ENCODE data around the gene CLCN2.

The CLCN2 gene

DNA sequence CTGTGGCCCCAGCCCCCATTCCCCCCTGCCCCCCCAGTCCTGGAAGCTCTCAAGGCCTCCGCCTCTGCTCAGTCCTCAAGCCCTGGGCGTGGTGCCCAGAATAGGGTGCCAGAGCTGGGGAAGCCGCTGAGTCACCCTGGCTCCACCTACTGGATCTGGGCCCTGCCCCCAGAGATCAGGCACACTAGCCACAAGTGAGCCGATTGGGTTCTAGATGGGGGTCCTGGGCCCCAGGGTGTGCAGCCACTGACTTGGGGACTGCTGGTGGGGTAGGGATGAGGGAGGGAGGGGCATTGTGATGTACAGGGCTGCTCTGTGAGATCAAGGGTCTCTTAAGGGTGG is 41.3 kb downstream of the CLCN2 start:
- TF ChIP-seq CTCF (IDR thresholded peaks at IDR 0.05): no peak

GRCh38 chr3:184317201-184317600 is 44.2 kb downstream of the CLCN2 start:
- TF ChIP-seq CTCF (IDR thresholded peaks at IDR 0.05): no peak

- no peak for TF ChIP-seq CTCF (IDR thresholded peaks at IDR 0.05)
Observed at GRCh38 chr3:184316792-184317191, 44.6 kb downstream of the CLCN2 start.

- no peak for TF ChIP-seq CTCF (IDR thresholded peaks at IDR 0.05)
Observed at GRCh38 chr3:184315871-184316661, 45.3 kb downstream of the CLCN2 start.

GRCh38 chr3:184315543-184315867 is 45.9 kb downstream of the CLCN2 start:
- no peak for TF ChIP-seq CTCF (IDR thresholded peaks at IDR 0.05)

- TF ChIP-seq CTCF (IDR thresholded peaks at IDR 0.05): no peak
Observed at GRCh38 chr3:184314700-184315542, 46.5 kb downstream of the CLCN2 start.

- TF ChIP-seq CTCF (IDR thresholded peaks at IDR 0.05): no peak
Observed at GRCh38 chr3:184314363-184314699, 47.1 kb downstream of the CLCN2 start, which contains the start of gene EIF4G1. TSS of gene EIF4G1 (plus strand) at chr3:184314606. CDS start at chr3:184315797, 1,191 bp downstream.
